ENCODE measurements around the gene ZNF700. TPM values are rescaled to one million over a fixed set of nuclear protein-coding genes. Genes with fewer than 3 reads are reported as not detected.
"Not testable (repeated sequence)": the region's sequence is repeated elsewhere in the genome, so short reads cannot be mapped to it uniquely, and the experiment has no call there.

ZNF700 gene
- polyA plus RNA-seq, 1 donor from 2014 or later = 35.9 TPM

GRCh38 chr19:11949201-11949600 lies 24.3 kb downstream of the ZNF700 start:
- H4K20me1 ChIP-seq (ENCODE audit: insufficient read depth) = no peaks in the 10 kb centered on the region

GRCh38 chr19:11949614-11950080 lies 24.7 kb downstream of the ZNF700 start:
- H4K20me1 ChIP-seq (ENCODE audit: insufficient read depth); H3K4me2 ChIP-seq (ENCODE audit: low read length); H2AFZ ChIP-seq (ENCODE audit: low read depth, low read length); H3K27me3 ChIP-seq (ENCODE audit: insufficient read depth, low read depth, low read length); H3K4me3 ChIP-seq (ENCODE audit: low read length); H3K9me2 ChIP-seq (ENCODE audit: insufficient read depth, low read length); H3K27ac ChIP-seq (ENCODE audit: low read length); H3F3A ChIP-seq (ENCODE audit: insufficient read depth, low read length, poor library complexity, severe bottlenecking); H3K9ac ChIP-seq (ENCODE audit: low read length); H3K79me2 ChIP-seq (replicated peaks; ENCODE audit: insufficient read depth, low read length): not testable (repeated sequence)
- H3K36me3 ChIP-seq (ENCODE audit: insufficient read depth, low read length) = peaks cover 29% of the 10 kb centered on the region
- peaks cover 45% of the 10 kb centered on the region for H3K9me3 ChIP-seq (ENCODE audit: low read length)

More at GRCh38 chr19:11949201-11949600, 24.3 kb downstream of the ZNF700 start:
- H3K79me2 ChIP-seq (replicated peaks; ENCODE audit: insufficient read depth, low read length) = no peaks in the 10 kb centered on the region
- H3K27me3 ChIP-seq (ENCODE audit: insufficient read depth, low read depth, low read length) = no peaks in the 10 kb centered on the region
- H3K9me3 ChIP-seq (ENCODE audit: low read length) = peaks cover 45% of the 10 kb centered on the region
- H3K4me2 ChIP-seq (ENCODE audit: low read length) = no peak overlapping the region
- H3K4me3 ChIP-seq (ENCODE audit: low read length) = no peak overlapping the region
- H2AFZ ChIP-seq (ENCODE audit: low read depth, low read length) = no peak overlapping the region
- H3K27ac ChIP-seq (ENCODE audit: low read length) = no peak overlapping the region
- no peaks in the 10 kb centered on the region for H3F3A ChIP-seq (ENCODE audit: insufficient read depth, low read length, poor library complexity, severe bottlenecking)
- H3K9me2 ChIP-seq (ENCODE audit: insufficient read depth, low read length) = no peaks in the 10 kb centered on the region
- H3K9ac ChIP-seq (ENCODE audit: low read length) = no peak overlapping the region
- peaks cover 29% of the 10 kb centered on the region for H3K36me3 ChIP-seq (ENCODE audit: insufficient read depth, low read length)
- no peak for TF ChIP-seq MXI1 (conservative IDR thresholded peaks at IDR 0.05; ENCODE audit: poor library complexity, severe bottlenecking)

- Histone ChIP-seq H3K36me3 (ENCODE audit: insufficient read depth, low read length) (peaks cover 29% of the 10 kb centered on the region), H2AFZ (ENCODE audit: low read depth, low read length) (no peak overlapping the region), H3K9ac (ENCODE audit: low read length) (no peak overlapping the region), H3F3A (ENCODE audit: insufficient read depth, low read length, poor library complexity, severe bottlenecking) (no peaks in the 10 kb centered on the region), H3K27me3 (ENCODE audit: insufficient read depth, low read depth, low read length) (no peaks in the 10 kb centered on the region), H3K79me2 (replicated peaks; ENCODE audit: insufficient read depth, low read length) (no peaks in the 10 kb centered on the region), H3K9me2 (ENCODE audit: insufficient read depth, low read length) (no peaks in the 10 kb centered on the region), H3K9me3 (ENCODE audit: low read length) (peaks cover 39% of the 10 kb centered on the region), H3K4me3 (ENCODE audit: low read length) (no peak overlapping the region), H3K4me2 (ENCODE audit: low read length) (no peak overlapping the region), H4K20me1 (ENCODE audit: insufficient read depth) (no peaks in the 10 kb centered on the region), H3K27ac (ENCODE audit: low read length) (no peak overlapping the region)
- TF ChIP-seq REST (IDR thresholded peaks at IDR 0.05; ENCODE audit: borderline replicate concordance) (no peak), TAF1 (IDR thresholded peaks at IDR 0.05; ENCODE audit: low read depth) (no peak), EZH2 (IDR thresholded peaks at IDR 0.05; ENCODE audit: borderline replicate concordance, insufficient read depth, low read length, poor library complexity, severe bottlenecking) (no peak), POLR2AphosphoS5 (IDR thresholded peaks at IDR 0.05) (no peak), EP300 (conservative IDR thresholded peaks at IDR 0.05; ENCODE audit: poor library complexity, severe bottlenecking) (no peak), MXI1 (conservative IDR thresholded peaks at IDR 0.05; ENCODE audit: poor library complexity, severe bottlenecking) (no peak), SMC3 (conservative IDR thresholded peaks at IDR 0.05; ENCODE audit: poor library complexity) (no peak), CTCF (IDR thresholded peaks at IDR 0.05; ENCODE audit: poor library complexity, severe bottlenecking) (no peak), RAD21 (conservative IDR thresholded peaks at IDR 0.05) (no peak)
These were observed 25.4 kb downstream of the ZNF700 start for GRCh38 chr19:11950312-11950711.

Measured in neural cell (in vitro differentiated cells).